DMS114 treated with DMSO at 0.1 percent for 48 hours (cell line): ENCODE results near the gene MLXIPL.
A peak's percentile ranks its signal among the peaks of the same experiment; 100 is the strongest.
"Not testable (repeated sequence)": the region's sequence is repeated elsewhere in the genome, so short reads cannot be mapped to it uniquely, and the experiment has no call there.

Experiments used
- DNase-seq: peaks from one replicate; lab custom pipeline; 2025; ENCODE audit not compliant: unreplicated experiment; lab: John Stamatoyannopoulos, UW

The MLXIPL gene

DNA sequence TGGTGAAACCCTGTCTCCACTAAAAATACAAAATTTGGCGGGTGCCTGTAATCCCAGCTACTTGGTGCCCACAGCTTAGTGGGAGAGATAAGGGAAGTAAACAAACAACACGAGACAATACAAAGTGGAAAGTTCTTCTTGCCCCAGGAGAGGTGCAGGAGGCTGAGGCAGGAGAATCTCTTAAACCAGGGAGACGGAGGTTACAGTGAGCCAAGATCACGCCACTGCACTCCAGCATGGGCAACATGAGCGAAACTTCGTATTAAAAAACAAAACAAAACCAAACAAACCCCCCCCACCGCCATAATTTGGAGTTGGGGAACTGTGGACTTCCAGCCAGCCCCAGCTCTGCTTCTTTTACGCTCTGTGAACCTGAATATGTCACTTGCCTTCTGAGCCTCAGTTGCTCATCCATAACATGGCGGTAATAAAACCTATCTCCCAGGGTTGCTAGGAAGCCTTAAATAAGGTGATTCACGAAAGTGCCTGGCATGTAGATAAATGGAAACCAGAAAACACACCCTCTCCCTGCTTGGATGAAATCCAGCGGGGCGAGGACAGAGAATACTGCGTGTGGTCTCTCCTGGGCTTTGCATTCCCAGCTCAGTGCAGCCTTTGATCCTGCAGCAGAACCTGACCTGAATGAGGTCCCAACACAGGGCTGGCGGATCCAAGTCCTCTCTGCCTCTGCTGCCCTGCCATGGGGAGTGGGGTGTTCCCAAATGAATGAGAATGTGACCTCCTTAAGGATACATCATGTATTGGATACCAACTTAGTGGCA, 10.2 kb downstream of the MLXIPL start:
- DNase-seq, result no peak

DNA sequence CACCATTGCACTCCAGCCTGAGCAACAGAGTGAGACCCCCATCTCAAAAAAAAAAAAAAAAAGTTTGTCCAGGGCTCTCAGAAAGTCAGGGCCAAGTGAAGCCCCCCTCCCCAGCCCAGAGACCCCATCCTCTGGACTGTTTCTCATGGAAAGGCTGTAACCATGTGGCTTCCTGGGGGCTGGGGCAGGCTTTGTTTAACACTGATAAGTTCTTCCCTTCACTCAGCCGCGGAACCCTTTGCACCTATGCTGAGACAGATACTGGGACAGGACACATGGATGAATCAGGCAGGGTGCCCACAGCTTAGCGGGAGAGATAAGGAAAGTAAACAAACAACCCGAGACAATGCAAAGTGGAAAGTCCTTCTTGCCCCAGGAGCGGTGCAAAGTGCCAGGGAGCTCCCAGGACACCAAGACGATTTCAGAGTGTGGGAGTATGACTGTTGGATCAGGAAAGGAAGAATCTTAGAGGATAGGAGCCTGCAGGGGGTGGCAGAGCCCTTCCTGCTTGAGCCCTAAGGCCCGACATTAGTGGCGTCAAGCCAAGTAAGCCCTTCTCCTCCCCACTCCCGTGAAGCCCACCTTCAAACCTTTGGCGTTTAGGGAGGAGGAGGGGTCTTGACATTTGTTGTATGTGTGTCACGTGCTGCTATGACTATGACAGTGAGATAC, 11.6 kb downstream of the MLXIPL start:
- DNase-seq, result peak; percentile 24

DNA sequence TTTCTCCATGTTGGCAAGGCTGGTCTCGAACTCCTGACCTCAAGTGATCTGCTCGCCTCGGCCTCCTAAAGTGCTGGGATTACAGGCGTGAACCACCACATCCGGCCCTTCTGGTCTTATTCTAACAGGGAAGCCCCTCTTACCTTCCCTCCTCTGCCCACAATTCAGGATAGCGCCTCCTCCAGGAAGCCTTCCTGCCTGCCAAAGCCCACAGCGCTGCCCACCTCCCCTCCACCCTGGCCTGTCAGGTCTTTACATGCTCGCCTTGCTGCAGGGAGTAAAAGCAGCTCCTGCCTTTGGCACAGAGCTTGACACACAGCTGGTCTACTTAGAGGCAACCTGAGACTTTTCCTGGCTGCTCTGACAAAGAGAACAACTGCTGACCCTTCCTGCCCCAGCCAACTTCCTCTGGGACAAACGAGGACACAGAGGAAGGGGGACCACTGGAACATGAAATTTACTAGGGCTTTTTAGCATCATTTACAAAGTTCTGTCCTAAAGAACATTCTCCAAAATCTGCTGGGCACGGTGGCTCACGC, 13.2 kb downstream of the MLXIPL start:
- DNase-seq, result no peak

DNA sequence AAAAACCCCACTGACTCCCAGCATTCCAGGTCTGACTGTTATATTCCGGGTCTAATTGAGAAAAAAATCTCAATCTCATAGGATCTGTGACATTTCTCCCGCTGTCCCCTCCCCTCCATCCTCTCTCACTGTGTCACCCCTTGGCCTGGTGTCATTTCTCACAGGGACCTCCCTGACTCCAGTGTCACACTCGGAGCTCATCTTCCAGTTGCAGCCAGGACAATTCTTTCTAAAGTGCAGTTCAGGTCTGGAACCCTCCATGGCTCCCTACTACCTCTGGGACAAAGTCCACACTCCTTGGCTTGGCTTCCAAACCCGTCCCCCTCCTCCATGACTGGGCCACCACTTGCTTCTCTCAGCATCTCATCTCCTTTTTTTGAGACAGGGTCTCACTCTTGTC, 14.2 kb downstream of the MLXIPL start:
- DNase-seq, result no peak

DNA sequence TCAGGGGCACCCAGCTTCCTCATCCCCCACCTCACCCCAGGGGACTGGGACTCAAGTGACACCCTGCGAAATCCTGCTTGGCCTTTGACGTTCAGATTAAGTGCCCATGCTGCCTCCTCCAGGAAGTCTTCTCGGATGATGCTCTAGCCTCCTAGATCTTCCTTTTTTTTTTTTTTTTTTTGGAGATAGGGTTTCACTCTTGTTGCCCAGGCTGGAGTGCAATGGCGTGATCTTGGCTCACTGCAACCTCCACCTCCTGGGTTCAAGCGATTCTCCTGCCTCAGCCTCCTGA, 16.7 kb downstream of the MLXIPL start:
- not testable (repeated sequence) for DNase-seq

DNA sequence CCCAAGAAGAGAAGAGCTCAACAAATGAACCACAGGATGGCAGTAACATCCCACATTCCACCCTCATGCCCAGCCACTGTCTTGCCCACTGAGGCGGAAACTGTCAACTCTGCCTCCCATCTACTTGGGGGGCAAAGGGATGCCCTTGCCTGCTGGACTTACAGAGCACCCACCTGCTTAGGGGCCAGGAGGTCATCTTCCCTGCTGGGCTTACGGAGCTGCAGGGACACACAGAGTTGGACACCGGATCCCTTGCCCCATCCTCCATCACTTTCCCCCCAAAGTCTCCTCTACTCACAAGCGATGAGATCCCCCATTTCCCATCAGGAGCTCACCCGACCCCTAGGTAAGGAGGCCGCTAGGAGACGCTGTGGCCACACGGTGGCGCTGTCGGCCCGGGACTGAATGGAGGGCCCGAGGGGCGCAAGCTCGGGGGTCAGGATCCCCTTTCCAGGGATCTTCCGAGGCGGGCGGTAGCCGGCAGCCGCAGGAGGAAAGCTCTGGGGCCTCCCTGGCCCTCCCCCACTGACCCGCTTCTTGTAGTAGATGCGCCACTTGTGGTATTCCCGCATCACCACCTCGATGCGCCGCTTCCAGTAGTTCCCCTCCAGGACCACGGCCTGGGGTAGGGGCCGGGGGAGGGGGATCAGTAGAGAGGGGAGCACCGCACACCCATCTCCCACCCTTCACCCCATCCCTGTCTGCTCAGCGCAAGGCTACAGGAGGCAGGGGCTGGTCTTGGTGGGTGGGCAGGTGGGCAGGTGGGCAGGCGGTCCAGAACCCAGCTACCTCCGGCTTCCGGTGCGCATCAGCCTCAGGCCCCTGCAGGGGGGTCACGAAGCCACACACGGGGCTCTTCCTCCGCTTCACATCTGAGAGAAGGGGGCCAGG, 17.3 kb downstream of the MLXIPL start:
- DNase-seq, result no peak

DNA sequence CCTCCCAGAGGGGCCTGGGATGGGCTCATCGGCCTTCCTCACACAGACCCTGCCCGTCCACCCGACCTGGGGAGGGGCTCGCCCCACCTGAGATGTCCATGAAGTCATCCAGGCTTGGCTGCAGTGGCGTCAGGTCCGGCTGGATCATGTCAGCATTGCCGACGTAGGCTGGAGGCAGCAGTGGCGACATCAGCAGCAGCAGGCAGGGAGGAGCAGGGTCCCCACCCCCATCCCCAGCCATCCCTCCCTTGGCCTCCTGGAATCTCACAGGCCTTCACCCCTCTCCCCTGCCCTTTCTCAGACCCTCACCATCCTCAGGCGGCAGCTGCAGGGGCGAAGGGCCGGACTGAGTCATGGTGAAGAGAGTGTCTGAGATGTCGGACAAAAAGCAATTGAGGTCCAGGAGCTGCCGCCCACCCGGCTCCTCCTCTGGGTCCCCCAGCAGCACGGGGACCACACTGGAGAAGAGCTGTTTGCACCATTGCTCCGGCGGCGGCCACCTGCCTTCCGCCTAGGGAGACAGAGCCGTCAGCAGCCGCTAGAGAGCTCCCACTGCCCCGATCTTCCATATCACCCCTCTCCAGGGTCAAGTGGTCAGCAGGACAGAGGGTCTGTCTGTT, 18.6 kb downstream of the MLXIPL start:
- no peak for DNase-seq

DNA sequence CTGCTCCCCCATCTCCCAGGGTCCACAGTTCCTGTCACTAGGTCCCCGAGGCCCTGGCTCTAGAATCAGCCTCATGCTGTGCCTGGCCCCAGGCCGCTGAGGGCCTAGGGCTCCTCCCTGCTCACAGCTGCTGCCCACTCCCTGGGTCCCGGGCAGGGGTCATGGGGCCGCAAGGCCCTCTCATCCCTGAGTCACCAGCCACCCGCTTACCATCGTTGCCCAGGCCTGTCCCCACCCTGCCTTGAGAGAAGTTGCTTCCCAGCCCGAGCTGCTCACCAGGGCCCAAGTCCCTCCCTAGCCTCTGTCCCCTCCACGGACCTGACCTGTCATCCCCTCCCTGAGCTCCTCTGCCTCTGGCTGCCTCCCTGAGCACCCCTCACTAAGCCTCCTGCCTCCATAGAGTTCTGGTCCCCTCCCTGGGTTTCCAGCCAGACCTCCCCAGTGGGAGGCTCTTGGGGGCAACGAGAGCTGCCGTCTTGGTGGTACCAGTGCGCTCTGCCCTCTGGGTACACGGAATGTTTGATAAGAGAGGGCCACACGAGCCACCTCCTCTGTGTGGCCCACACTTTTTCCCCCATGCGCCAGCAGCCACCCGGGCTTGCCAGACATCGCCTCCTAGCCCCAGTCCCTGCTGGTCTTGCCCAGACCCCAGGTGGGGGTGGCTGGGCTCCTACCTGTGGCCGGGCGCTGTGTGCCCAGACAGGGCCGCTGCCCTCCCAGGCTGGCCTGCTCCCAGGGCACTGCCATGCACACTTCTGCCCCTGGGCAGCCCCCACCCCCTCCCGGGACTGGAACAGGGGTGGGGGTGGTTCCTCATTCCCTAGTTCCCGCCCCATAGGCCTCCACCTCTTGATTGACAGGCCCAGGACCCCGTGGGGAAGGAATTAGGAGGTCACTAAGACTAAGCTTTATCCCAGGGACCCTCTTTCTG, 21.3 kb downstream of the MLXIPL start:
- DNase-seq, result no peak

DNA sequence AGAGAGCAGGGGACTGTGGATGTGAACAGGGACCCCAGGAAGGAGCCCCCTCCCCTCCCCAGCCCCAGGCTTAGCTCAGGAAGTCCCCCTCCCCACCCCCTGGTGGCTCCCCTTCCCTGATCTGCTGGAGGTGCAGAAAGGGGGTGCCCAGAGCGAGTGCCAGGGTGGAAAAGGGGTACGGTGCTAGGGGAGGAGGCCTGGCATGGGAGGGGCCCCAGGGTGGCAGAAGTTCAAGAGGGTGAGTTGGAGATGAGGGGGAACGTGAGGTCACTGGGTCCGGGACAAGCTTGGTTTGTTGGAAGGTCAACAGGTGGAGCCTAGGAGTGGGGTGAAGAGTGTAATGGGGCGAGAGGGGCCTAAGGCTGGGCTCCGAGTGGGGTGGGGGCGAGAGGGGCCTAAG, 24.4 kb downstream of the MLXIPL start:
- no peak for DNase-seq

DNA sequence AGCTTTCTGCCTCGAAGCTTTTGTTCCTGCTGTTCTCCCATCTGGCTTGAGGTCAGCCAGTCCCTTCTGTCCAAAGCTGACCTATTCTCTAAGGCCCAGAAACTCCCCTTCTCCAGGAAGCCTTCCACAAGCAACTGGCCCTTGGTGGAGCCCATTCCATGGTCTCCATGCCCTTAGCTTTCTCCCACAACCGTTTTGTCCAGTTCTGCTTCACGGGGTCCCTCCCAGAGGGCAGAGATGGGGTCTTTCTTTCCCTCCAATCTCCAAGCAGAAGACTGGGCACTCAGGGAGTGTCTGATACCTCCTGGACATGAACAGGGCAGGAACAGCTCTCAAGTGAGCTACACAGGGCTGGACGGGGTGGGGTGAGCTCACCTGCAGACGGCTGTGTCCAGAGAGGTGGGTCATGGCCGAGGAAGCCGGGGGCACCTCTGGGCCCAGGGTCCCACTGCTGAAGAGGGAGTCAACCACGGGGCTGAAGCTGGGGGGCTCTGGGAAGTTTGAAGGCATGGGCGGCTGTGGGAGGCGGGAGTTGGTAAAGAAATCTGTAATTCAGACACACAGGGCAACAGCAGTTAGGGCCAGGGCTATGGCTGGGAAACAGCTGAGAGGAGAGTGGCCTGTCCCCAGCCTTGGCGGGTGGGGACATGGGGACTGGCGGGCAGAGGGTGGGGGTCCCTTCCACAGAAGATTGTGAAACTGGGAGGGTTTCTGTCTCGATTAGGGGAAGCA, 25.0 kb downstream of the MLXIPL start:
- DNase-seq, result no peak

DNA sequence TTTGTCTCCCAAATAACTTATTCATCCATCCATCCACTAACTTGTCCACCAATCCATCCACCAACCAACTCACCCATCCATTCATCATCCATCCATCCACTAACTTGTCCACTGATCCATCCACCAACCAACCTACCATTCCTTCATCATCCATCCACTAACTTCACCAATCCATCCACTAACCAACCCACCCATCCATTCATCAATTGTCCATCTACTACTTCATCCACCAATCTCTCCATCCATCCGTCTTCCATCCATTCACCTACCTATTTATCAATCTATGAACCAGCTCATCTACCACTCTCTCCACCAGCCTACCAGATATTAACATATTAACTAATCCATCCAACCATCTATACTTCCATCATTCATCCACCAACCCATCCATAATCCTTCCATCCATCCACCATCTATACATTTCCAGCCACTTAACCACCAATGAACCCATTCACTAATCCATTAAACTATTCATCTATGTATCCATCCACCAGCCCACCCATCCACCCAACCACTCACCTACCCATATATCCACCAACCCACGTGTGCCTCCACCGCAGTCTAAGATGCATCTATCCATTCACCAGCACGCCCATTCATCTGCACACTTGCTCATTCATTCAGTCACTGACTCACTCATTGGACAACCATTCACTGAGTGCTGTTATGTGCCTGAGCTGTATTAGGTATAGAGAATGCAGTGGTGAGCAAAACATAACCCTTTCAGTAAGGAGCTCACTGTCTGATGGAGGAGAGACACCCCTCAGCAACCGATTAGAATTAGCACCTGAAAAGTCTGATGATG, 26.1 kb downstream of the MLXIPL start:
- DNase-seq, result no peak

DNA sequence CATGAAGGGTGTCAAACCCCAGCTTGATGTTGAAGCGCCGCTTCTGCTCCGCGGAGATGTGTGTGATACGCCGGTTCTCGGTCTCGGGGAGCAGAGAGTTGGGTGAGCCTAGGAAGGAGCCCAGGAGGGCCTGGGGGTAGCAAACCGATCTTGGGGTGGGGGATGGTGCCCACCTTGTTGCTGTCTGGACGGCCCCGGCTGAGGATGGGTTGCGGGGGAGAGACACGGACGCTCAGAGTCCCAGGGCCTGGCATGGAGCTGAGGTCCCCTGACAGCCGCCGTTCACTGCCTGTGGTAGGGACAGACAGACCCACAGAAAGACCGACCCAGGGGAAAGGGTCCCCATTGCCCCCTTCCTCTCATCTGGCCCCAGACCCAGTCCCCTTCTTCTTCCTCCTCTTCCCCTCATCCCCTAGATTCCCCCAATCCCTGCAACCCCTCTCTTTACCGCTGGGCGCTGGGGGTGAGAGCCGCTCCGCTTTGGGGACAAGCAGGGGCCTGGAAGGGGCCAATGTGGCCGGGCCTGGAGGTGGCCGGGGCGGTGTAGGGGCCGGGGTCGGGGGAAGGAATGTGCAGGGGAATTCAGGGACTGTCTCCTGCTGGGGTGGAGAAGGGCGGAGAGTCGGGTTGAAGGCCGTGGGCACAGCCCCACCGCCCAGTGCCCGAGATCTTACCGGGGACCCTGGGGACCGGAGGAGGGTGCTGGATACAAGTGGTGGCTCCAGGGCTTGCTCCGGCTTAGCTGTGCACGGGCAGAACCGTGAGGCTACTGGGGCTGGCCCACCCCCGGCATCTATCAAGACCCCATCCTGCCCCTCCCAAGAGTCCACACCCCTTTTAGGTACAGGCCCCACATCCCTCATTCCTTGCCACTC, 27.9 kb downstream of the MLXIPL start:
- no peak for DNase-seq

DNA sequence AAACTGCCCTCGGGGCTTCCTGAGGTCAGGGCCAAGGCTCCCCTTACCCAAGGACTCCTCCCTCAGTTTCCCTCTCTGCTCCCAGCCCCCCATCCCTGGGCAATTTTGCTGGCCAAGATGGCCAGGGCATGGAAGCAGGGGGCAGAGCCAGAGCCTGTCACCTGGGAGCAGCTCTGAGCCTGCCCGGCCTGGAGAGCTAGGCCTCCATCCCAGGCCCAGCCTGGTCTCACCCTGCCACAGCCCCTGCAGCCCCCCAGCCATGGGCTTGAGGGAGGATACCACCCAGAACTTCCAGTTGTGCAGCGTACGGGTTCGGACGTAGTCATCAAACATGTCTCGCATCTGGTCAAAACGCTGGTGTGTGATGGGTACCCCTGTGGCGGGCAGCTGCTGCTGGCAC, 29.0 kb downstream of the MLXIPL start:
- DNase-seq, result no peak

DNA sequence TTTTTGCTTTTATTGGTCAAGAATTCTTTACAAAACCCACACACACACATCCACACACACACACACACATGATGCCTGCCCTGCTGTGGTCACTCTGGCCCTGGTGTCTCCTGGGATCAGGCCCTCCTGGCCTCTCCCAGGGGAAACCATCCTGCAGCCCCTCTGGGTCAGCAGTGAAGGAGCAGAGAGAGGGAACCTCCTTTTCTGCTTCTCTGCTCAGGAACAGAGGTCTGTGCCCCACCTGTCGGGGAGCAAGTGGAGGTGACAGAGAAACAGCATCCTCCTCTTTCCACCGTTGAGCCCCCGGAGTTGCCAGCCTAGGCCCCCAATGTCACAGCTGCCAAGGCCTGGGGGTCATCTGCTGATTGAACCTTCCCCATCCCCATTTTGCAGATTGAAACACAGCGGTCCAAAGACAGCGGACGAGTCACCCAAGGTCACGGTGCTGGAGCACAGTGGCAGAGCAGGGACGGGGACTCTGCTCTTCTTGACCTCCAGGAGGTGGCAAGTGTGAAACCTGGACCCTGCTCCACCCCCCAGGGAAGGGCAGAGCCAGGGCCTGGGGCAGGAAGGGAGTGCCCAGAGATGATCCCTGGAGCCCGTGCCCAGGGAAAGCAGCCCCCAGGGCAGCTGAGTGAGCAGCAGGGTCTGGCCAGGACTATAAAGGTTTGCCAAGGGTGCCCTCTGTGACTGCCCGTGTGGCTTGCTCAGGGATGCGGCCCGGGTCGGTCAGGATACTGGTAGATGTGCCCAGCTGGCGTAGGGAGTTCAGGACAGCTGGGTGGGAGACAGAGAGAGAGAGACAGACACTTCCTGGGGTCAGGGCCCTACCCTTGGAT, 30.9 kb downstream of the MLXIPL start:
- no peak for DNase-seq

DNA sequence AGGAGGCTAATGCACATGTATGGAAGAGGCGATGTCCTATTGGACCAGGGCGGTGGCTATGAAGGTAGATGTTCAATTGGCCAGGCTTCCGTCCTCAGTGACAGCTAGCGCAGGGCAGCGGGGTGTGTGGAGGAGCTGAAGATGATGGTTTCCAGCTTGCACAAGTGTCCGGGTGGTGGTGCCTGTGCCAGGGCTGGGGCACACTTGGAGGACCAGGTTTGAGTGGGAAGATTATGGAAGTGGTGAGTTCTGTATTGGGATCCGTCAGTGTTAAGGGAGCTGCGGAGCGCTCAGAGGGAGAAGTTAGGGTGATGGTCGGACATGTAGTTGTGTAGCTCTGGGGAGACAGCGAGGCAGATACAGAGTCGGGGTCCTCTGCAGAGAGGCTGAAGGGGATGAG, 37.4 kb downstream of the MLXIPL start:
- DNase-seq, result no peak

DNA sequence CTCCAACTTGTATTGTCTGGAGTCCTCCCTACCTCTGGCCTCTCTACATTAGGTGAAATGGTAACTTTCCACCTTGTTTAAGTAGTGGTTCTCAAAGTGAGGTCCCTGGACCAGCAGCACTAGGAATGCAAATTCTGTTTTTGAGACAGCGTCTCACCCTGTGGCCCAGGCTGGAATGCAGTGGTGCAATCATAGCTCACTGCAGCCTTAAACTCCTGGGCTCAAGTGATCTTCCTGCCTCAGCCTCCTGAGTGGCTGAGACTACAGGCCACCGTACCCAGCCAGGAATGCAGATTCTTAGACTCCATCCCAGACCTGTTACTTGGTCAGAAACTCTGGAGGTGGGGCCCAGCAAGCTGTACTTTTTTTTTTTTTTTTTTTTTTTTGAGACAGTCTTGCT, 39.1 kb downstream of the MLXIPL start:
- DNase-seq, result no peak

DNA sequence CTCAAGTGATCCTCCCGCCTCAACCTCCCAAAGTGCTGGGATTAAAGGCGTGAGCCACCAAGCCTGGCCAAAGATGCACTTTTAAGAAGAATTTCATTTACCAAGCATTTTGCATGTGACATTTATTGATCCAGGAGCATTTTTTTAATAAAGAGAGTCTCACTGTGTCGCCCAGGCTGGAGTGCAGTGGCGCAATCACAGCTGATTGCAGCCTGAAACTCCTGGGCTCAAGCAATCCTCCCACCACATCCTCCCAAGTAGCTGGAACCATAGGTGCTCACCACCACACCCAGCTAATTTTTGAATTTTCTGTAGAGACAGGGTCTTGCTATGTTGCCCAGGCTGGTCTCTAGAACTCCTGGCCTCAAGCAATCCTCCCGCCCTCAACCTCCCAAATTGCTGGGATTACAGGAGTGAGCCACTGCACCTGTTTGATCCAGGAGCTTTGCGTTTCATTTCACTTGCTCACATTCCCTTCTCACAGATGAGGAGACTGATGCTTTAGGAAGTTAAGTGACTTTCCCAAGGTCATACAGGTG, 41.6 kb downstream of the MLXIPL start:
- no peak for DNase-seq
